ENCODE data around the gene NUP210. TPM values are rescaled to one million over a fixed set of nuclear protein-coding genes. Genes with fewer than 3 reads are reported as not detected.

The NUP210 gene
- total RNA-seq, 1 donor = 0.45 TPM

- DNase-seq (ENCODE audit: low read depth) = no peak
- no peak for TF ChIP-seq CTCF (IDR thresholded peaks at IDR 0.05; ENCODE audit: insufficient read depth, low read length)
- no peak overlapping the region for H3K4me3 ChIP-seq (ENCODE audit: low read depth, low read length)
These were observed 20.5 kb downstream of the NUP210 start for GRCh38 chr3:13399603-13400002.

- TF ChIP-seq CTCF (IDR thresholded peaks at IDR 0.05; ENCODE audit: insufficient read depth, low read length) = no peak
- DNase-seq (ENCODE audit: low read depth) = no peak
- H3K4me3 ChIP-seq (ENCODE audit: low read depth, low read length) = no peak overlapping the region
These were observed 22.8 kb downstream of the NUP210 start for GRCh38 chr3:13397316-13397715.

- TF ChIP-seq CTCF (IDR thresholded peaks at IDR 0.05; ENCODE audit: insufficient read depth, low read length) = no peak
- no peak overlapping the region for H3K4me3 ChIP-seq (ENCODE audit: low read depth, low read length)
- no peak for DNase-seq (ENCODE audit: low read depth)
These were observed 25.8 kb downstream of the NUP210 start for GRCh38 chr3:13394363-13394762.

- no peak for DNase-seq (ENCODE audit: low read depth)
- TF ChIP-seq CTCF (IDR thresholded peaks at IDR 0.05; ENCODE audit: insufficient read depth, low read length) = no peak
- H3K4me3 ChIP-seq (ENCODE audit: low read depth, low read length) = no peak overlapping the region
These were observed 26.4 kb downstream of the NUP210 start for GRCh38 chr3:13393427-13394360.

- no peak for DNase-seq (ENCODE audit: low read depth)
- no peak overlapping the region for H3K4me3 ChIP-seq (ENCODE audit: low read depth, low read length)
- no peak for TF ChIP-seq CTCF (IDR thresholded peaks at IDR 0.05; ENCODE audit: insufficient read depth, low read length)
These were observed 28.8 kb downstream of the NUP210 start for GRCh38 chr3:13391308-13391707.

- no peak for TF ChIP-seq CTCF (IDR thresholded peaks at IDR 0.05; ENCODE audit: insufficient read depth, low read length)
- no peak overlapping the region for H3K4me3 ChIP-seq (ENCODE audit: low read depth, low read length)
- no peak for DNase-seq (ENCODE audit: low read depth)
These were observed 30.7 kb downstream of the NUP210 start for GRCh38 chr3:13389378-13389777.
